Epithelial cell of prostate (primary cell): Measurements from ENCODE around the gene CRYBB2.
"Not testable (repeated sequence)": the region's sequence is repeated elsewhere in the genome, so short reads cannot be mapped to it uniquely, and the experiment has no call there.

Source experiments
- DNase-seq: peaks from one replicate; pipeline ENCODE4 v3.0.0-alpha.2; 2011; ENCODE audit warnings: low read depth, low spot score
- H3K27ac ChIP-seq: fragments of 450-650 bp; 2 replicates; pipeline ENCODE4 v1.5.1; 2017; ENCODE audit warnings: mild to moderate bottlenecking

CRYBB2 gene

DNA sequence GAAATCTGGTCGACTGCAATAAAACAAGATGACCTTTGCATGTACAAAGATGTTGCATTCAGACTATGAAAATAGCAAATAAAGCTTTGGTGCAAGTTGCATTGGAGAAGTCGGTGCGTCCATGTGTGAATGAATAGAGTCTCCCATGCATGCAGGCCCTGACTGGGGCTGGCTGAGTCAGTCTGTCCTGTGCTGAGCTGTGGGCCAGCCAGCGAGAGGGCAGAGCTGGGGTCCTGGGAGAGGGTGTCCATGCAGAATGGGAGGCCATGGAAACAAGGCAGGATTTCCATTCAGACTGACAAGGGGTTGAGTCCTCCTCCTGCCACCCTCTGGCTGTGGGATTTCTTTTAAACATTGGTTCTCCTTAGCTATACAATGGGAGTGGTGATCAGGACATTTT lies 22.1 kb upstream of the CRYBB2 start:
- DNase-seq = no peak
- no peak overlapping the region for H3K27ac ChIP-seq

DNA sequence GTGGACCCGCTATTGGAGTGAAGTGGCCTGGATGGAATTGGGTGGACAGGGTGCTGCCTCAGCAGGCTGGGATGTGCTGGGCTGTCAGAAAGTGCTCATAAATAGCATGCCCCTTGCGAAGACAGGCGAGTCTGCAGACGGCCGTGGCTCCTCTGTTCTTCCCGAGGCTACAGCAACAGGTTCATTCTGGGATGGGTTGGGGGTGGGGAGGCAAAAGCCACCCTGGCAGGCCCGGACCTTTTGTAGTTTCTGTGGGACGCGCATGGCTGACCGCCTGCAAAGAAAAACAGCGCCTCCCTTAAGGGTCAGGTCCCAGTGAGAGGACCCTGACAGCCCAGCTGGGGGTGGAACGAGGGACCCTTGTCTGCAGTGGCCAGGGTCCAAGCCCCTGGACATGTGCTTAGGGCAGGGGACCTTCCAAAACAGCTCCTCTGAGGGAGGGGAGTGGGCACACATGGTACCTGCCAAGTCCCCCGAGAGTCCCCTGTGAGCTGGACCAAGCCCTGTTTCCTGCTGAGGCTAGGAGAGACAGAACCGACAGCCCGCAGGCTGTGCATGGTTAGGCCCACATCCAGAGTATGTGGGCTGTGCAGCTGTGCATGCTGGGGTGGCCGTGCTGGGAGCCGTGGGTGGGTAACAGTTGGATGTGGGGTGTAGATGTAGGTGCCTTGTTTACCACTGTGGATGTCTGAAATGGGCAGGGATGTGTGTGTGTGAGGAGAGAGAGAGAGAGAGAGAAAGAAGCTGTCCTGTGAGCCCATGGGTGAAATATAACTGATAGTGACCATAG lies 19.5 kb upstream of the CRYBB2 start, which contains the start of gene CRYBB3:
TSS of gene CRYBB3 (plus strand) at position 128 of the 790 bp plus-strand sequence. CDS start 1,539 bp downstream, outside the sequence.
- no peak for DNase-seq
- no peak within 1 kb of the TSS for H3K27ac ChIP-seq

DNA sequence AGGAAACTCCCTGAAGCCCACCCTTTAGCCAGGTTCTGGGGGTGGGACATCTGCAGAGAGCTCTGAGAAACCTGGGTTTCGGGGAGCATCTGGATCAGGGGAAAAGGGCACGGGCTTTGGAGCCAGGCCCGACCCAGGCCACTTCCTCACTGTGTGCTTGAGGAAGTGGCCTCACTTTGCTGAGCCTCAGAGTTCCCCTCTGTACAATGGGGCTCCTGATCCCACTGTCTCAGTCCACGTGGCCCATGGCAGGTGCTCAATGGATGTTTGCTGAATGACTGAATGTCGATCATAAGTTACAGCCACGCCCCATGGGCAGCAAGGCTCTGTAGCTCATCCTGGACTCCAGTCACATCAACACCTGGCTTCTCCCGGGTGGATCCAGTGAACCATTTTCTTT lies 18.5 kb upstream of the CRYBB2 start:
- no peak overlapping the region for H3K27ac ChIP-seq
- DNase-seq = no peak

DNA sequence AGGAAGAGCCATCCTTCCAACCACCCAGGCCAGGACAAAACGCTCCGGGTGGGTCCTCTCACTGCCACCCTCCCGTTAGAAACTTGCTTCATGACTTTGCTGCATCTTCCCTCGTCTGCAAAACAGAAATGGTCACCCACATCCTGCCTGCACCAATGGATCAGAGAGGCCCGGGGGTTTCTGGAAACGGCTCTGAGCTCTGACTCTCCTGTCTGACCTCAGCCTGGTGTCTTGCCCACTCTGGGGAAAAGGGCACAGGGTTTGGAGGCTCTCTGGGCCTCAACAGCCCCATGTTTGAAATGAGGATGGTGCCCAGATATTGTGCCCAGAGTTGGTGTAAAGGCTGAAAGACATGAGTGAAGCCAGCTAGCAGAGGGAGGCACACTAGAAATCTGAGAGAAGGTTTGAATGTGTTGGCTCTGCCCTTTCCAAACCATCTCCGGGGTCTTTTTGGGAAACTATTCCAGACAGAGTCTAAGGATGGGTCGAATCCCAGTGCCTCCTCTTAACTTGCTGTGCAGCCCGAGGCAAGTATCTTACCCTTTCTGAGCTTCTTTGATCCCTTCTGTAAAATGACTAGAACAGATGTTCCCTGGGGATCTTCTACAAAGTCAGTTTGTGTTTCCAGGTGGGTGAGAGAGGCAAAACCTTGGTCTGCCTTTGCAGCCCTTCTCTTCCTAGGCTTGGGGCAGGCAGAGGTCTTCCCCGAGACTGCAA lies 17.7 kb upstream of the CRYBB2 start:
- no peak overlapping the region for H3K27ac ChIP-seq
- no peak for DNase-seq

DNA sequence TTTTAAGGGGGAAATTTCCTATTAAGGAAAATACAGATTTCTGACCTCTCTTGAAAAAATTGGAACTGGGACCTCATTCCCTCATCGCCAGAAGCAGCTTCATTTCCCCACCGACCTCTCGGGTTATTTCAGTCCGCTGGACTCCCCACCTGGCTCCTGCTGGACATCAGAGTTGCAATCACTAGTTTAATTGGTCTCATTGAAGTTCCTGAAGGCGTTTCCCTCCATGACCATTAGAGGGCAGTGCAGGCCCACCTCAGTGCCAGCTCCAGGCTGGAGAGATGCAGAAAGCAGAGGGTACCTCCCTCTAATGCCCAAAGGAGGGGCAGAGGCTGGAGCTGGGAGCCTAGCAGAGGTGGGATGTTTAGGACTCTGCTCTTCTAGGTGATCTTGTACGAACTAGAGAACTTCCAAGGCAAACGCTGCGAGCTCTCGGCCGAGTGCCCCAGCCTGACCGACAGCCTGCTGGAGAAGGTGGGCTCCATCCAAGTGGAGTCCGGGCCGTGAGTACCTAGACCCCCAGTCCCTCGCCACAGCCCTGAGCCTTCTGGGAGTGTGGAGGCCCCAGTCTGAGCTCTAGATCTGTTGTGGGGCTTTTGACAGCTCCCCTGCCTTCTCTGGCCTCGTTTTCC lies 17.0 kb upstream of the CRYBB2 start:
- DNase-seq = no peak
- no peak overlapping the region for H3K27ac ChIP-seq

DNA sequence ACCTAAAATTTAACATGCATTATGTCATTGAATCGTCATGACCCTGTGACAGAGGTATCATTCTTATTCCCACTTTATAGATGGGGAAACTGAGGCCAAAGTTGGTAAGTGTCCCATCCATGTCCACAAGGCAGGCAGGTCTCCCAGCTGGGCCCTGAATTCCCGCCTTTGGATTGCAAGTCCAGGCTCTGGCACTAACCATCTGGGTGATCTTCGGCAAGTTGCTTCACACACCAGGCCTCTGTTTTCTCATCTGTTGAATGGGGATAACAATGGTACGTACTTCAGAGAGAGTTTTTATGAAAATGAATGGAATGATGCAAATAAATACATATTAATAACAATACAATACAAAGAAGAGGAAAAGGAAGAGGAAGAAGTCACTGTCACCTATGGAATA lies 16.4 kb upstream of the CRYBB2 start:
- no peak overlapping the region for H3K27ac ChIP-seq
- DNase-seq = no peak

DNA sequence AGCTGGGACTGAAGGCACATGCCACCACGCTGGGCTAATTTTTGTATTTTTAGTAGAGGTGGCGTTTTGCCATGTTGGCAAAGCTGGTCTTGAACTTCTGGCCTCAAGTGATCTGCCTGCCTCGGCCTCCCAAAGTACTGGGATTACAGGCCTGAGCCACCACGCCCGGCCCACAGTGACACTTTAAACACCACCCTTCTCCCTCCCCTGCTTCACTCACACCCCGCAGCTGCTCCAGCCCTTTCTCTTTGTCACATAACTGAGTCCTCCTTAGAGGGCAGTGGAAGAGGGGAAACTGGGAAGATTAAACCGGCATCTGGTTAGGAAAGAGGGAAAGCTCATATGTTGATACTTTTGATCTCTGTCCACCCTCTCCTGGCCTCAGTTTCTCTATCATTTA lies 14.9 kb upstream of the CRYBB2 start:
- DNase-seq, H3K27ac ChIP-seq: not testable (repeated sequence)

DNA sequence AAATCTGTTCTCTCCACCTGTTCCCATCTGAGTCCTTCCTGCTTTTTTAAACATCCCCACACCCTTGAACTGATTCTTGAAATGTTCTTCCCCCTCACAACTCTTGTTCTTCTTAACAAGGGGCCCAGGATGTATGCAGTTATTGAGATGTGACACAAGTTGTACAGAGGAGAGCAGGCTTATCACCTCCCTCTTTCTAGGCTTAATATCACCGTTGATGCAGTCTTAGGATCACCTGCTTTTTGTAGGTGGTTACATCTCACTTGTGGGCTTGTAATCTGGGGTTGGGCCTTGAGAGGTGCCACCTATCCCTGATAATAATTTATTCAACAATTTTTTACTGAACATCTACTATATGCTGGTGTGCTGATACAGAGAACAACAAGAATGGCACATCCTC lies 13.6 kb upstream of the CRYBB2 start:
- H3K27ac ChIP-seq = no peak overlapping the region
- no peak for DNase-seq

DNA sequence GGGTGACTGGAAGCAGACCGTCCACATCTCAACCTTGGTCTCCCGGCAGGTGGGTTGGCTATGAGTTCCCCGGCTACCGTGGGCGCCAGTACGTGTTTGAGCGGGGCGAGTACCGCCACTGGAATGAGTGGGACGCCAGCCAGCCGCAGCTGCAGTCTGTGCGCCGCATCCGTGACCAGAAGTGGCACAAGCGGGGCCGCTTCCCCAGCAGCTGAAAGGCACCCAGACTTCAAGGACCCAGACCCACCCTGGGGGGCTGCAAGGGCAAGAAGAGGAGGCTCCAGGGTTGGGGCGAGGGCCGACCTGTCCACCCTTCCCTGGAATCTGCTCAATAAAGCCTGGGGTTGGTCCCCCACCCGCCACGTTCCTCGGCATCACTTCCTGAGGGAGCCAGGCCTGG lies 12.4 kb upstream of the CRYBB2 start:
- no peak for DNase-seq
- no peak overlapping the region for H3K27ac ChIP-seq

DNA sequence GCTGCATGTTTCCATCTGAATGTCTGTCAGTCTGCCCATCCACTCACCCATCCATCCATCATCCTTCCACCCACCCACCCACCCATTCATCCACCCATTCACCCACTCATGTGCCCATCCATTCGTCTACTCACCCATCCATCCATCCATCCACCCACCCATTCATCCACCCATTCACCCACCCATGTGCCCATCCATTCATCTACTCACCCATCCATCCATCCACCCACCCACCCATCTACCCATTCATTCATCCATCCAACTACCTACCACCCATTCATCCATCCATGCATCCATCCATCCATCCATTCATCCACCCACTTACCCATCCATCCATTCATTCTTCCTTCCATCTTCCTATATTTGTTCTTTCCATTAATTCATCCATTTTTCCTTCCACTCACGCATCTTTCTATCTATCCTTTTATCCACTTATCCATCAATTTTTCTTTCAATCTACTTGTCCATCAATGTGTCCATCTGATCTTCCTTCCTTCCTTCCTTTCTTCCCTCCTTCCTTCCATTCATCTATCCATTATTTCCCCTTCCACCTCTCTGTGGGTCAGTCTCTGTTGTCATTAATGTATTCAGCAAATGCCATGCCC lies 11.8 kb upstream of the CRYBB2 start:
- DNase-seq = no peak
- H3K27ac ChIP-seq = no peak overlapping the region

DNA sequence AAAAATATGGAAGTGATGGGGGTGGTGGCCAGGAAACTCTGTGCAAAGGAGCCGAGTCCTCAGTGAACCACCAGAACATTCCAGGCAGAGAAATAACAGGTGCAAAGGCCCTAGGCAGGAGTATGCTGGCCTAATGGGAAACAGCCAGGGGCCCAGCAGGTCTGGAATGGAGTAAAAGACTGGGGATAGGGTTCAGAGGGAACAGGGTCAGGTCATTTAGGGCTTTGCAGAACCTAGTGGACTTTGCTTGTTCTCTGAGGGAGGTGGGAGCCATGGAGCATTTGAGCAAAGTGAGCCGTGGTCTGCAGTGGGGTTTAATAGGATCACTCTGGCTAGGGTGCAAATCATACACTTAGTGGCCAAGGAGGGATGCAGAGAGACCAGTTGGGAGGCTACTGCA lies 11.1 kb upstream of the CRYBB2 start:
- no peak for DNase-seq
- H3K27ac ChIP-seq = no peak overlapping the region

DNA sequence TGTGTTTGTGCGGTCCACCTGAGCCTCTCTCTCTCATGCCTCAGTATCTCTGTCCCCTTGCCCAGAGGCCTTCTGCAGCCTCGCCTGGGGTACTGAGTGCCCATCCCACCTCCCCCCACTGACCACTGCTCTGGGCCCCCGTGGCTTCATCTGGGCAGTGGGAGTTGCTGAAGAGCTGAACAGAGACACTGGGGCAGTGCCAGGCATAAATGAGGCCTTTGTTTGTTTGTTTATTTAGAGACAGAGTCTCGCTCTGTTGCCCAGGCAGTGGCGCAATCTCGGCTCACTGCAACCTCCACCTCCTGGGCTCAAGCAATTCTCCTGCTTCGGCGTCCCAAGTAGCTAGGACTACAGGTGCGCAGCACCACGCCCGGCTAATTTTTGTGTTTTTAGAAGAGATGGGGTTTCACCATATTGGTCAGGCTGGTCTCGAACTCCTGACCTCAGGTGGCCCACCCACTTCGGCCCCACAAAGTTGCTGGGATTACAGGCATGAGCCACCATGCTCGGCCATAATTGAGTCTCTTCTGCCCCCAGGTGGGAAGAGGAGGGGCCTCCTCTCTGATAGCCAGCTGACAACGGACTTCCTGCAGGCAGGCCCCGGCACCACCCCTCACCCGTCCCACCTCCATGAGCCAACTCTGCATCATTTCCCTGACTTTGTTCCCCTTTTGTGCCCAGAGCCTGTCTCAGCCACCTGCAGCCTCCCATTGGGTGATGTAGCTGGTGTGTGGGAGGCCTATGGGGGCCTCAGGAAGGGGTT lies 10.5 kb upstream of the CRYBB2 start:
- no peak overlapping the region for H3K27ac ChIP-seq
- DNase-seq = no peak

DNA sequence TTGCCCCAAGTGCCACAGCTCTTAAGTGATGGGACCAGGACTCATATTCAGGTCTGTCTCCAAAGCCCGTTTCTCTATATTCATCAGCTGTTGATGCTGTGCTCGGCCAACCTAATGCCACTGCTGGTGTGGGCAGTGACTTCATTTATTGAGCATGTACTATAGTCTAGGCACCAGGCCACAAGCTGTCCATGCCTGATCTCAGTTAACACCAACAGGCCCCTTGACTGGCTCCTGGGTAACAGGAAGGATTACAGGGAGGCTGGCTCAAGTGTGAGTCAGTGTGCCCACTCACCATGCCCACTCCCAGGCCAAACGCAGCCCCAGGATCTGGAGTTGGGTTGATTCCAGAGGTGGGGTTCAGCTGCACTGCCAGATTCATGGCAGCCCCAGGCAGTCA lies 8.6 kb upstream of the CRYBB2 start:
- H3K27ac ChIP-seq = no peak overlapping the region
- no peak for DNase-seq

DNA sequence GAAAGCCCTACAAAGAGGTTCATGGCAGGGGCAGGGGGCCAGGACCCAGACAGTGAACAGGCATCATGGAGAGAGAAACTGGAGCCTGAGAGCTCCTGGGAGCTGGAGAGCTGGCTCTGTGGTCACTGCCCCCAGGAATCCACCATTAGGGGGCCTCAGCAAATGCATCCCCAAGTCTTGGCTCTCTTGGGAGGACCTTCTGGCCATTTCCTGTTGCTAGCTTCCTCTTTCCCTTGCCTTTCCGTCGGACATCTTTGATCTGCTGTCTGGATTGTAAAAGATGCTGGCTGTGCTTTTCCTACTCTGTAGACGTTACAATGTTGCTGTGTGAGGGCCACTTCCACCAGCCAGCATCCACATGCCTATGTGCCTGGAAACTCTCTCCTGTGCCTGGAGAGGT lies 7.1 kb upstream of the CRYBB2 start:
- no peak overlapping the region for H3K27ac ChIP-seq
- no peak for DNase-seq

DNA sequence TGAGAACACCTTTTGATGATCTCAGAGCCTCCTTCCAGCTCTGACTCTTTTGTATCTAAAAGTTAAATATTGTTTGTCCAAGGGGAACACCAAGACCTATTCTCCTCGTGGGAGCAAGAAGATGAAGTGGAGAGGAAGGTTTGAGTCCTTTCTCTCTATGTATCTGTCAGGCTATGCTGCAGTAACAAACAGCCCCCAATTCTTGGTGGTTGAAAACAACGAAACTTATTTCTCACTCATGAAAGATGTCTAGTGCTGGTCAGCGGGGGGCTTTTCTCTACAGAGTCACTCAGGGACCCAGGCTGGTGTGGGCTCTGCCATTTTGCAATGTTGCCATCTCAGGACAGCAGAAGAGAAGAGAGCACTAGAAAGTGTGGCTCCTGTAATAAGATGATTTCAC lies 6.2 kb upstream of the CRYBB2 start:
- DNase-seq = no peak
- H3K27ac ChIP-seq = no peak overlapping the region

DNA sequence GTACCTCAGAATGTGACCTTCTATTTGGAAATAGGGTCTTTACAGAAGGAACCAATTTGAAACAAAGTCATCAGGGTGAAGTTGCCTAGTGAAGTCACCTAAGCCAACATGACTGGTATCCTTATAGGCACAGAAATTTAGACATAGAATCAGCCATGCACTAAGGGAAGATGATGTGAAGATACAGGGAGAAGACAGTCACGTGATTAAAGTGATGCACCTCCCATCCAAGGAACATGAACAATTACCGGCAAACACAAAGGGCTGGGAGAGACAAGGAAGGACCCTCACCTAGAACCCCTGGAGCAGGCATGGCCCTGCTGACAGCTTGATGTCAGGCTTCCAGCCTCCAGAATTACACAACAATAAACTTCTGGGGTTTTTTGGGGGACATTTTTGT lies 3.2 kb upstream of the CRYBB2 start:
- no peak for DNase-seq
- H3K27ac ChIP-seq = no peak overlapping the region

DNA sequence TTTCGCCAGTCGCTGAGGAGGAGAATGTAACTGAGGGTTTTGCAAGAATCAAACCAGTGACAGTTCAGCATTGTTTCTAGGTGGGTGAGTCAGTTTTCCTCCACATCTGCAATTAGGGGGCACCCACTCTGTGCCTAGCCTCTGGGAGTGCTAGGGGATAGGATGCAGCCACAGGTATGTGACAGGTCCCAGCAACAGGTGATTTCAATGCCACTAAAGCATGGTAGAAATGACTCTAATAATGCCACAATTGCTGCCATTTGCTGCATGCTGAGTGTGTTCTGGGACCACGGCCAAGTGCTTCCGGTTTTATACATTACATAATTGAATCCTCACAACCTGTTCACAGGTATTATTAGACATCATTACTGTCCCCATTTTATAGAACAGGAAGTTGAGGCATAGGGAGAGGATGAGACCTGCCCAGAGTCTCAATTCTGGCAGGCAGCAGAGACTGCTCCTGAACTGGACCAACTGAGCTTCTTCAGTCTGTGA lies 556 bp downstream of the CRYBB2 start:
- no peak overlapping the region for H3K27ac ChIP-seq
- DNase-seq = no peak

DNA sequence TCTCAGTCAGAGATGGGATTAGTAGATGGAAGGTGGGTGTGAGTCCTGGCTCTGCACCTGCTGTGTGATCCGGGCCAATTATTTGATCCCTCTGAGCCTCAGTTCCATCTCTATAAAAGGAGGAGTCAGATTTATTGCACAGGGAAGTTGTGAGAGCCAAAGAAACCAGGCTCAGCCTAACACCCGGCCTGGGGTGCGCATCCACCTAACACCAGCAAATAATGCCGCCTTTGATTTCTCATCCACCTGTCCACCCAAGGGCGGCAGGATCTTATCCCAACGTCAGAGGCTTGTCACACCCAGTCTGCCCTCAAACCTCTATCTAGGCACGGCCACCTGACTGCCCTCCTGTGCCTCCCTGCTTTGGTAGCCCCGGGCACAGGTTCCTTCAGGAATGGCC lies 2.4 kb downstream of the CRYBB2 start:
- DNase-seq = no peak
- no peak overlapping the region for H3K27ac ChIP-seq

DNA sequence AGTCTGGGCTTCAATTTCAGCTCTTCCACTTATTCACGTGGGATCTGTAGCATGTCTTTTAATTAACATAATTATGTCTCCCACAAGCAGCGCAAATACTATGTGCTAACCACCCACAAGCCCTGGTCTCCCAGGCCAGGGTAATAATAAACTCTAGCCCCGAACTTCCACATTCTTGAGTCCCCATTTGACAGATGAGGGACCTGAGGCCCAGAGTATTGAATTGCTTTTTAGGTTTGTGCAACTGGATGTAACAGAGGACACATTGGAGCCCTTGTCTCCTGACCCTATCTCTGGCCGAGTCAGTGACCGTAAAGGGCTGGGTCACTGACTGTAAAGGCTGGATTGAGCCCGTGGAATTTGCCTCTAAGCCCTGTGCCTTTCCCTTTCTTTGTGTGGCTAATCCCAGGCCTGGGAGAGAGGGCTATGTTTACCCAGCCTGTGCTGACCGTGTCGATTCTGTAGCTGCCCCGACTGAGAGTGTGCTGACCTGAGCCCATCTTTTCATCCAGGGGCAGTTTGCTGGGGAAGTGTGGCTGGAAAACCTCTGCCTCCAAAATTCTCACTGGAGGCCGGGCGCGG lies 3.9 kb downstream of the CRYBB2 start:
- H3K27ac ChIP-seq = no peak overlapping the region
- DNase-seq = no peak

DNA sequence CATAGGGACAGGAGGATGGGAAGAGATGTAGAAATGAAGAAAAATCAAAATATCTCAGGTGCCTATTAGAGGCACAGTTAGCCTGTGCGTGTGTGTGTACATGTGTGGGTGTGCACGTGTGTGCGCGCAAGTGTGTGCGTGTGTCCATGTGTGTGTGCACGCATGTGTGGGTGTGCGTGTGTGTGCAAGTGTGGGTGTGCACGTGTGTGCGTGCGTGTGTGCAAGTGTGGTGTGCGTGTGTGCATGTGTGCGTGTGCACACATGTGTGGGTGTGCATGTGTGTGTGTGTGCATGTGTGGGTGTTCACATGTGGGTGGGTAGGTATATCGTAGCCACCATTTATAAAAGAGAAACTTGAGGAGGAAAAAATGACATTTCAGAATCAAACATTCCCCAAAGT lies 9.4 kb downstream of the CRYBB2 start:
- H3K27ac ChIP-seq = no peak overlapping the region
- DNase-seq = no peak
